Measurements from ENCODE around the gene OR5K3.
"Not testable (repeated sequence)": the region's sequence is repeated elsewhere in the genome, so short reads cannot be mapped to it uniquely, and the experiment has no call there.

OR5K3 gene, protein sequence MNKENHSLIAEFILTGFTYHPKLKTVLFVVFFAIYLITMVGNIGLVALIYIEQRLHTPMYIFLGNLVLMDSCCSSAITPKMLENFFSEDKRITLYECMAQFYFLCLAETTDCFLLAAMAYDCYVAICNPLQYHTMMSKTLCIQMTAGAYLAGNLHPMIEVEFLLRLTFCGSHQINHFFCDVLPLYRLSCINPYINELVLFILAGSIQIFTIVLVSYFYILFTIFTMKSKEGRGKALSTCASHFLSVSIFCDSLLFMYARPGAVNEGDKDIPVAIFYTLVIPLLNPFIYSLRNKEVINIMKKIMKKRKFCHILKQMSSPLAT

DNA sequence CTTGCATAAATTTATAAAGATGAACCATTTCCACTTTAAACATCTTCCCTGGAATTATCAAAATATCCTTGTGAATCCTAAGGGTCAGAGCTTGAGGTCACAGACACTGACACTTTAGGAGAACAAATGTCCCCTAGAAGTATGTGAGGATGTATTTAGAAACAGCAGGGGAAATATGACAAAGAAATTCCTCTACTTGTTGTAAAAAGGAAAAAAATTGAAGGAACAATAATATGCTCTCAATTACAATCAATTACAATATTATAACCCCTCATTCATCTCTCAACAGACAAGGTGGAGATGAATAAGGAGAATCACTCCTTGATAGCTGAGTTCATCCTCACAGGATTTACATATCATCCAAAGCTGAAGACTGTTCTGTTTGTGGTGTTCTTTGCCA lies at the start of gene OR5K3:
OR5K3 (plus strand) TSS at position 301 of the 400 bp plus-strand sequence; CDS start at position 301, 0 bp downstream.
- DNase-seq = no peak

DNA sequence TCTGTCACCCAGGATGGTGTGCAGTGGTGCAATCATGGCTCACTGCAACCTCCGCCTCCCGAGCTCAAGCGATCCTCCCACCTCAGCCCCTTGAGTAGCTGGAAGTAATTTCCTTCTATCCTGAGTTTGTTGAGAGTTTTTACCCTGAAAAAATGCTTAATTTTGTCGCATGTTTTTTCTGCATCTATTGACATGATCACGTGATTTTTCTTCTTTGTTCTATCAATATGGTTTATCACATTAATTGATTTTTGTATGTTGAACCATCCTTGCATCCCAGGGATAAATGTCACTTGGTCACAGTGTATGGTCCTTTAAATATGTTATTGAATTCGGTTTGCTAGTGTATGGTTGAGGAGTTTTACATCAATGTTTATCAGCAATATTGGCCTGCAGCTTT lies 48.7 kb upstream of the OR5K3 start:
- no peak for DNase-seq

DNA sequence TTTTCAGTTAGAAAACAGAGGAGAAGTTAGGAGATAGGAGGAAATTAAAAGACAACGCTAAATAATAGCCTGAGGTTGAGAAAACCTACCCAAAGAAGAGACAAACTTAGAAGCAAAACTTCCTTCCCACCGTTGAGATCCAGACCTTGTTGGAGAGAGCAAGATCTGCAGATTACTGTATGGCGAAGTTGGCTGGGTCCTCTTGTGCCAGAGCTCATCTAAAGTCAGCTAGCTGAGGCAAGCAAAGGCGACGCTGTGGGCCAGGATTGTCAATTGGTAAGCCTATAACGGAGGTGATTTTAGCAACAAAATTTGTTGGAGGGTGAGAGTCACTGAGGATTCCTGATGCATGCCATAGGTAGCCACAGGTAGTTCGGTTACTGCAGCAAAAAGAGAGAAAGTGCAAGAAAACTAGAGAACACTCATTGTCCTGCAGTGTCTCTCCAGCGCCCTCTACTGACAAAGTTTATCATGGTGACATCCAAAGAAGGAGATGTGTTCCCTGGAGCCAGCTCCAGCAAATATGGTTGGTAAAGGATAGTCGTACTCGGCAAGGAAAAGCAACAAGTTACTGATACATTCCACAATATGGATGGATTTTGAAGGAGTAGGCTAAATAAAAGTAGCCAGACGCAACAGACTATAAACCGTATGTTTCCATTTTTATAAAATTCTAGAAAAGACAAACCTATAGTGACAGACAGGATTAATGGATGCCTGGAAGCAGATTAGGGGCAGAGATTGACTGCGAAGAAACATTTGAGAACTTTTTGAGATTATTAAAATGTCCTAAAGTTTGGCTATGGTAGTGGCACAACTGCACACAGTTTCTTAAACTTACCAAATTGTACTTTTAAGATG lies 46.6 kb upstream of the OR5K3 start:
- peak; percentile 14 for DNase-seq

DNA sequence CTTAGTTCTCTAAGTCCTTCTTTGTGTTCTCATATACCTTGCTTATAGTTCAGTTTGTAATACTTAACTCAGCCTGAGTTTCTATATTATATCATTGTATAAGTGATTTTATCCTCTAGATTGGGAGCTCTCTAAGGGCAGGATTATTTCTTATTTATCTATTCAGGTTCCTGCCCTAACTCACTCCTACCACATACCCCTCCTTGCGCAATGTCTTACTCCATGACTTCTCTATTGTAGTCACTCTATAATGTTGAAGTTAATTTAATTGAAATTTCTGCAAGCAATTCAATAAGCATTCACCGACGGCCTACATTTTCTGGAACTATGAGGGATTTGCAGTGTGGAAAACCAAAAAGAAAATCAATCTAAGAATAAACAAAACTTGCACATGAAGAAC lies 40.4 kb upstream of the OR5K3 start:
- DNase-seq = no peak

DNA sequence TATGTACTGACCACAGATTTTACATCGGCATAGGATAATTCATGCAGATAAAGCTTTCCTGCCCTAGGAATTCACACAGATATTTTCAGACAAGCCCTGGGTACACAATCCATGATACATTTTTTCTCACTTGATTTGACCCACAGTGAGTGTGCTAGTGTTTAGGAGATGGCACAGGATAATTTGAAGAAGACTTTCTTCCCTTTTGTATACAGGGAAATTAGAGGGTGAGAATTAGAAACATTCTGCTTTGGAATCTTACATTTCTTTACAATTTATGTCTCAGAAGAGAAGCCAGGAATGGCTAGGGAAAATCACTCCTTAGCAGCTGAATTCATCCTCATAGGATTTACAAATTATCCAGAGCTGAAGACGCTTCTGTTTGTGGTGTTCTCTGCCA lies 36.9 kb upstream of the OR5K3 start, which contains the start of gene OR5K4:
OR5K4 (plus strand) TSS at position 301 of the 400 bp plus-strand sequence; CDS start at position 301, 0 bp downstream.
- DNase-seq = no peak

DNA sequence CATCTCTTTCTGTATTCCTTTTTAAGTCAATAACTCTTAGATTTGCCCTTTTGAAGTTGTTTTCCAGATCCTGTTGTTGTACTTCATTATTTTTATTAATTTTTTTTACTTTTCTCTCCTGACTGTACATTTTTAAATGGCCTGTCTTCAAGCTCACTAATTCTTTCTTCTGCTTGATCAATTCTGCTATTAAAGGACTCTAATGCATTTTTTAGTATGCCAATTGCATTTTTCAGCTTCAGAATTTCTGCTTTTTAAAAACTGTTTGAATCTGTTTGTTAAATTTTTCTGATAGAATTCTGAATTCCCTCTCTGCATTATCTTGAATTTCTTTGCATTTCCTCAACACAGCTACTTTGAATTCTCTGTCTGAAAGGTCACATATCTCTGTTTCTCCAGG lies 31.2 kb upstream of the OR5K3 start:
- no peak for DNase-seq

DNA sequence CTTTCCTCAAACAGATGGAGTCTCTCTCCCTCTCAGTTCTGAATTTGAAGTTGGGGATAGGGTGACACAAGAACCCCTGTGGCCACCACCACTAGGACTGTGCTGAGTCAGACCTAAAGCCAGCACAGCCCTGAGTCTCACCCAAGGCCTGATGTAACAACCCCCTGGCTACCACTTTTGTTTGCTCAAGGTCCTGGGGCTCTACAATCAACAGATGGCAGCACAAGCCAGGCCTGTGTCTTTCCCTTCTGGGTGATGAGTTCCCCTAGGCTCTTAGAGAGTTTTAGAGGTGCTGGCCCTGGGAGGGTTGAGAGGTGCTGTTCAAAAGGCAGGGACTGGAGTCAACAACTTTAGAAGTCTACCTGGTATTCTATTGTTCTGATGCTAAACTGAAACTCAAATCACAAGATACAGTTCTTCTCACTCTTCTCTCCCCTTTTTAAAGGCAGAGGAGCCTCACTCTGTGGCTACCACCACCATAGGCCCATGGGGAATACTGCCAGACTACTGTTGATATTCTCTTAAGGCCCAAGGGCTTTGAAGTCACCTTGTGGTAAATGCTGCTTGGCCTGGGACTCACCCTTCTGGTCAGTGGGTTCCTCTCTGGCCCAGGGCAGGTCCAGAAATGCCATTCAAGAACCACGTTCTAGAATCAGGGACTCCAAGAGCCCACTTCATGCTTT lies 30.3 kb upstream of the OR5K3 start:
- DNase-seq = no peak

DNA sequence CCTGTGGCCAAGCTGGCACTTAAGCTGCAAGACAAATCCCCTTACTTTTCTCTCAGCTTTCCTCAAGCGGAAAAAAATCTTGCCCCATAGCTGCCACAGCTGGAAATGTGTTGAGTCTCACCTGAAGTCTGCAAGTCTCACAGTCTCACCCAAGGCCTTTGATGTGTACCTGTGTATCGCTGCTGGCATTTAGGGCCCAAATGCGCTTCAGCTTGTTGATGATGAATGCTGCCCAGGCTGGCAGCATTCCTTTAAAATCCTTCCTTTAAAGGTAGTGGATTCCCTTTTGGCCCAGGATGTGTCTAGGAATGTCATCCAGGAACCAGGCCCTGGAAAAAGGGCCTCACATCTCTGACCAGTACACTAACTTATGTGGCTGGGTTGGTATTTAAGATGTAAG lies 29.8 kb upstream of the OR5K3 start:
- DNase-seq = no peak

DNA sequence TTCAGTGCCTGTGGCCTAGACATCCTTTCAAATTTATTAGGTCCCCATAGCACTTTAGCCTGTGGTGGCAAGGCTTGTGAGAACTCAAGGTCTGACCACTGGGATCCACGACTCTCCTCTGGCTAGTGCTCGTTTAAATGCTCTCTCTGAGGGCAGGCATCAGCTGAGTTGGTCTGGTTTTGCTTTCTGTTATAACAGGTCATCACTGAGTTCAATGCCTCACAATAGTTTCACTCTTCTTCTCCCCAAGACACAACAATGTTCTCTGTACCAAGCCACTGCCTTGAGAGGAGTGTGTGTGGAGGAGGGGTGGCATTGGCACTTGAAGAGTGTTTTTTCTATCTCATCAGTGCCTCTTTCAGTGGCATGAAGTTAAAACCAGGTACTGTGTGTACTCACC lies 29.2 kb upstream of the OR5K3 start:
- no peak for DNase-seq

DNA sequence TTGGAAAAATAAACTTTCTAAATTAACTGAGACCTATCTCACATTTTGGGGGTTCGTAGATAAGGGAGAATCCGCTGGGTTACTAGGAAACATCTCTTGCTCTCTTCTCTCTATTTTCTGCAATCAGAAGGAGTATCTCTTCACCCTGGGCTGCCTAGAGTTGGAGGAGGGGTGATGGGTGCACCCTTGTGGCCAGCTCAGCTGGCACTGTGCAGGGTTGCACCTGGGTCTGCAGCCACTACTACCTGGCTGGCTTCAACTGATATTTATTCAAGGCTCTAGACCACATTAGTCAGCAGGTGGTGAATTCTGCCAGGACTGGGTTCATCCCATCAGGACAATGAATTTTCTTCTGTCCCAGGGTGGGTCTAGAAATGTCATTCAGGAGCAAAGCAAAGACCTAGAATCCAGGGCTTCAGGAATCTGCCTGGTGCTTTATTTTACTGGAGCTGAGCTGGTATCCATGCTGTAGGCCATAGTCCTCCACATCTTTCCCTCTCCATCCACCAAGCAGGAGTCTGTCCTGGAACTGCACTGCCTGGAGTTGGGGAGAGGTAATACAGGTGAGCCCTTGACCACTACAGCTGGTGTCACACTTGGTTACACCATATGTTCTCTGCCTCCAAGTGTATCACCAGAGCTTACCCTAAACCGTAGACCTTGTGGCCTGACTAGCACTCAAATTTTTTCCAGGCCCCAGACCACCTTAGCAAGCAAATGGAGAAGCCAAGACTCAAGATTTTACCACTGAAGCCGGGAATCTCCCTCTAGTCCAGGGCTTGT lies 22.8 kb upstream of the OR5K3 start:
- DNase-seq = no peak

DNA sequence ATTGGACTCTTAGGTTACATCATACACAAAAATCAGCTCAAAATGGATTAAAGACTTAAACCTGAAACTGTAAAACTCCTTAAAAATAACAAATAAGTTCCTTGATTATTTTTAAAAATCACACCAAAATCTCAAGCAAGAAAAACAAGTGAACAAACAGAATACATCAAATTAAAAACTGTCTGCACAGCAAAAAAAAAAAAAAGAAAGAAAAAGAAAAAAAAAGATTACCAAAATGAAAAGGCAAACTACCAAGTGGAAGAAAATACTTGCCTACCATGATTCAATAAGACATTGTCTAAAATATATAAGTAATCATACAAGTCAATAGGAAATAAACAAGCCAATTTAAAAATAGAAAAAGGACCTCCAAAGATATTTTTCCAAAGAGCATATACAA lies 19.3 kb upstream of the OR5K3 start:
- DNase-seq = no peak

DNA sequence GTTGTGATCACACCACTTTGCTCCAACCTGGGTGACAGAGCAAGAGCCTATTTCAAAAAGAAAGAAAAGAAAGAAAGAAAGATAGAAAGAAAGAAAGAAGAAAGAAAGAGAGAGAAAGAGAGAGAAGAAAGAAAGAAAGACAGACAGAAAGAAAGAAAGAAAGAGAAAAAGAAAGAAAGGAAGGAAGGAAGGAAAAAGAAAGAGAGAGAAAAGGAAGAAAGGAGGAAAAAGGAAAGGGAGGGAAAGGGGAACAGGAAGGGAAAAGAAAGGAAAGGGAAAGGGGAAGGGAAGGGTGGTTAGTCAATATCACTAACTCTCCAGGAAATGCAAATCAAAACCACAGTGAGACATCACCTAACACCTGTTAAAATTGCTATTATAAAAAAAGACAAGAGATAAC lies 18.6 kb upstream of the OR5K3 start:
- DNase-seq = no peak

DNA sequence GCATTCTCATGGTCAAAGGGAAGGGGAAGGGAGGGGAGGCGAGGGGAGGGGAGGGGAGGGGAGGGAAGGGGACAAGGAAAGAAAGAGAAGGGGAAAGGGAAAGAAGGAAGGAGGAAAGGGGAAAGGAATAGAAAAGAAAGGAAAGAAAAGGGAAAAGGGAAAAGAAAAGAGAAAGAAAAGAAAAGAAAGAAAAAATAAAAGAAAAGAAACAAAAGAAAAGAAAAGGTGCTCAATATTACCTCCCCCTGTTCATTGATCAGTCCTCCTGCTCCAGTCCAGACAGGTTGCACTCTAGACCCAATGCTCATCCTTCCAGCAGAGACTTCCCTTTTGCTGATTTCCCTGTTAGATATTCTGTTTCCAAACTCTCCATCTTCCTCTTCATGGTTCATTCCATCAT lies 18.0 kb upstream of the OR5K3 start:
- no peak for DNase-seq

DNA sequence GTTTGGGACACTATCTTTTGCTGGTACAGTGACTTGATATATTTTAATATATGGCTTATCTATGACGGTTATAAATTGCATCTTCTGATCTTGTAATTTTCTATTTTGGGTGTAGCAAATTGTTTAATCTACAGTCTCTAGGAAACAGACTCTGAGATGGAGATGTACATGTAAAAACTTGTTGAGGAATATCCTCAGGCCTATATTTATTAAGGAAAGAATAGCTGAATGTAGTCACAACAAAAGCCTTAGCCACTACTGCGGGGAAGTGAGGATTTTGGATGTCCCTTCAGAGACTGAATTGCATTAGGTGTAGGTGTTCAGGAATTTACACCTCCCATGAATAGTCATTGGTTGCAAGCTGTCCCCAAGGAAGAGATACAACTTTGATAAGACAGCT lies 13.8 kb upstream of the OR5K3 start:
- DNase-seq = no peak

DNA sequence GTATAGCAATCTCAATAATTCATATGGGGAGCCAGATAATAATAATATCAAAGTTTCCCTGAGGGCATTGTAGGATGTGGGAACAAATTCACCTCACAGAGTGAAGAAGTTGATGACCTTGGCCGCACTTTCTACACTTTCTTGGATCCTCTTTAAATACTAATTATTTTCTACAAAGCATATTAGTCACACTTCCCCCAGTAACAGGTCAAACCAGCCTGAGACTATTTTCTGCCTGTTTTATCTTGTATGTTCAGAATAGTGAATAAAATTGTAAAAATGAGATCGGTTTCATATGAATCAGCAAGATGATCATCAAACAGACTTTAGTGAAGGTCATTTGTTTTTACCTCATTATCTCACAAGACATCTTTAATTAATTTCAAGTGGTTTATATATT lies 2.3 kb upstream of the OR5K3 start:
- DNase-seq = no peak

DNA sequence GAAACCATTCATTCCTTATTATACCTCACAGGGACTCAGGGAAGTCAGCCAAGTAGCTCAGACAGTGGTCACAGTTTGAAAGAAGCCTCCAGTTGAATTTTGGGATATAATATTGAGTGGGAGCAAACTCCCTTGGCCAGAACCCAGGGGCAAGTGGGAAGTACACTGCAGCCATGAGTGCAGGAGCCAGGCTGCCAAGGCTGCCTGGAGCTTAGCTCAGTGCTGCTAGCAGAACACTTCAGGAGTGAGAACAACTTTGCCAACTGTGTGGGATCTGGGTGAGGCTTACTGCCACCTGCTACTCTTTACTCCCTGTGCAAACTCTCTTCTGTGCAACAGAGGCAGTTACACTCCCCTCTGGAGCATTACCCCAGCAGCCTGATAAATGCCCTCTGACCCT lies 4.6 kb downstream of the OR5K3 start:
- no peak for DNase-seq

DNA sequence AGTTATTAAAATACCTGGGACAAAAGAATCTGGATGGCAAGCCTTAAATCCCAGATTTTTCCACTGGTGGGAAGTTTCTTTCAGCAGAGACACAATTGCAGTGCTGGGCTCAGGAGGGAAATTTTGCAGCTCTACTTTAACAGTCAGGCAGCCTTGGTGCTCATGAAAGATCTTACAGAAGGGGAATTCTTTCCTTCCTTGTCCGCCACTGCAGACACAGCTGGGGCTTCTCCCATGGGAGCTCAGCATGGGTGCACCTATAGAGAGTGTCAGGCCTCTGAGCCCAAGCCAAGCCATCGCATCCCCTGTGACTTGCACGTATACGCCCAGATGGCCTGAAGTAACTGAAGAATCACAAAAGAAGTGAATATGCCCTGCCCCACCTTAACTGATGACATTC lies 6.0 kb downstream of the OR5K3 start:
- DNase-seq = not testable (repeated sequence)

DNA sequence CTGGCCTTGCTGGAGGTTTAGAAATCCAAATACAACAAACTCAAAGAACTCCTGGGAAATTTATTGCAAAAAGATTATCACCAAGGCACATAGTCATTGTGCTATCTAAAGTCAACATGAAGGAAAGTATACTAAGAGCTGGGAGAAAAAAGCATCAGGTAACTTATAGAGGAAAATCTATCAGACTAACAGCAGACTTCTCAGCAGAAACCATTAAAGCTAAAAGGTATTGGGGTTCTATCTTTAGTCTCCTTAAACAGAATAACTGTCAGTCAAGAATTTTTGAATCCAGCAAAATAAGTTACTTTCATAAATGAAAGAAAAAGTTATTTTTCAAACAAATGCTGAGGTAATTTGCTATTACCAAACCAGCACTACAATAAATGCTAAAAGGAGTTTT lies 8.0 kb downstream of the OR5K3 start:
- DNase-seq = no peak

DNA sequence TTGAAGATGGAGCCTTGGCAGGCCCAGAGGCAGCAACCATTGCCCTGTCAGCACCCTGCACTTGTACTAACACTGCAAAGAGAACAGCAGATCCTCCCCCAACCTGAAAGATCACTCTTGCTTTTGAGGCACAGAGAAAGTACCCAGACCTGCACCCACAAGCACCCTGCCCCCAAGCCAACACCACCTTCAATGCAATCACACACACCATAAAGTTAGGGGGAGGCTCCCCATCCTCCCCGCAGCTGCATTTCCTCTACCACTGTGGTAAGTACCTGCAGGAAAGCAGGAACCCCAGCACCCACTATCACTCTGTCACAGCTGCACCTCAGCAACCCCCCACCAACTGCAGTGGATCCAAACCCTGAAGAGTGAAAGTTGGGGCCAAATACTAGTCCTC lies 12.0 kb downstream of the OR5K3 start:
- DNase-seq = no peak

DNA sequence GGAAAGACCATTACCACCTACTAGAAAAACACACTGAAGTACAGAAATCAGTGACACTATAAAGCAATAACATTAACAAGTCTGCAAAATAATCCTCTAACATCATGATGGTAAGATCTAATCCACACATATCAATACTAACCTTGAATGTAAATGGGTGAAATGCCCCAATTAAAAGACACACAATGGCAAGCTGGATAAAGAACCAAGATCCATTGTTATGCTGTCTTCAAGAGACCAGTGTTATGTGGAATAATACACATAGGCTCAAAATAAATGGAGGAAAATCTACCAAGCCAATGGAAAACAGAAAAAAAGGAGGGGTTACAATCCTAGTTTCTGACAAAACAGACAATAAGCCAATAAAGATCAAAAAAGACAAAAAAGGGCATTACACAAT lies 13.5 kb downstream of the OR5K3 start:
- DNase-seq = no peak

DNA sequence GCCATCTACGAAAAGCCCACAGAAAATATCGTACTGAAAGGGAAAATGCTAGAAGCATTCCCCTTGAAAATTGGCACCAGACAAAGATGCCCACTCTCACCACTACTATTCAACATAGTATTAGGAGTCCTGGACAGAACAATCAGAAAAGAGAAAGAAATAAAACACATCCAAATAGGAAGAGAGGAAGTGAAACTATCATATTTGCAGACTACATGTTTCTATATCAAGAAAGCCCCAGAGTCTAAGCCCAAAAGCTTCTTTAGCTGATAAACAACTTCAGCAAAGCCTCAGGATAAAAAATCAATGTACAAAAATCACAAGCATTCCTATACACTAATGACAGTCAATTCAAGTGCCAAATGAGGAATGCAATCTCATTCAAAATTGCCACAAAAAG lies 15.6 kb downstream of the OR5K3 start:
- no peak for DNase-seq

DNA sequence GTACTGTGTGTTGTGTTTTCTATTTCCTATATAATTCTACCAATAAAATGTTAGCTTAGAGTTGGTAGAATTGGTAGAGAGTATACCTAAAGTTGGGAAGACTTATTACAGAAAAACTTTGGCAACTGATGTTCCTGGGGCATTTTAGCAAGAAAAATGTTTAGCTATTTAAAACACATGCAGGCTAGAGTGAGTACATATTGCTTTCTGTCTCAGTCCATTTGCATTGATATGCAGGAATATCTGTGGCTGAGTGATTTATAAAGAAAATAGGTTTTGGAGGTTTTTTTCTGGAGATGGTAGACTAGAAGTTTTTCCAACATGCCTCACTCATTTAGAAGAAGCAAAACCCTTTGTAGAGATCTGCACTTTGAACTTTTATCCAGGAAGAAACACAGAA lies 42.1 kb downstream of the OR5K3 start:
- no peak for DNase-seq

DNA sequence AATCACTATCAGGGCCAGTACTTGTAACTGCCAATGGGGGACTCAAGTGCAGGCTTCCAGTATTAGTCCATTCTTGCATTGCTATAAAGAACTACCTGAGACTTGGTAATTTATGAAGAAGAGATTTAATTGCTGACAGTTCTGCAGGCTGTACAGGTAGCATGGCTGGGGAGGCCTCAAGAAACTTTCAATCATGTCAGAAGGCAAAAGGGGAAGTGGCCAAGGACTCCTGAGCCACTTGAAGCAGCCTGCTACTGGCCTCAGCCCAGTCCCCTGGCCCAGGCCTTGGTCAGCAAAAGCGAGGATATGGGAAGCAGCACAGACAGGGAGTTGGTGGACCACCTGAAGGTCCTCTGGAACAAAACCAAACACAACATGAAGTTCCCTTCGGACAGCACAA lies 43.3 kb downstream of the OR5K3 start:
- no peak for DNase-seq
